GM18868 (cell line): Measurements from ENCODE around the gene ENGASE.
A peak's percentile ranks its signal among the peaks of the same experiment; 100 is the strongest.

ENCODE experiments used
- ATAC-seq: cut with Tn5 transposase; IDR thresholded peaks from one replicate; pipeline ENCODE4 v1.9.1; 2021; ENCODE audit warnings: mild to moderate bottlenecking, moderate library complexity; ENCODE audit not compliant: unreplicated experiment

The ENGASE gene

DNA sequence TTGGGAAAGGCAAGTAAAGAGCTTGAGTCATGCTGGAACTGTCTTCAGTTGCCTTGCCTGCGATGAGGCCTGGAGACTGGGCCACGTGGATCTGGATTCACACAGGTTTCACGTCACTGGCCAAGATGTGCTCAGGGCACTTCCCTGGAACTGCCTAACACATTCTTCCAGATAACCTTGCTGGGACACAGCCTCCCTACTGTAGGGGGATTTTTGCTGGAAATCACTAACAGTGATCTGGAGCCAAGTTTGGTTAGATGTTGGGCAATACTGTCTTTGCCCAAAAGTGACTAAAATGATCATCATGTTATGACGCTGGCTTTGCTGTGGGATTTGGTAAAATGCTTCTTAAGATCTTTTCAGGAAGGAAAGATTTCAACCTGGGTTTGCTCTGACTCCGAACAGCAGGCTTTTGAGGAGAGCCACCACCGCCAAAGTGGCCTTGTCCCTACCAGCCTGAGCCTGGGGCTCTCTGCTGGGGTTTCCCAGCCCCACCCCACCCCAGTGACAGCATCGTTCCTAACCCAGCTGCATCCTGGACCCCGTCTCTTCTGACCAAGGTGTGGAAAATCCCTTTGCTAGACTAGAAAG, 36.0 kb upstream of the ENGASE start:
- ATAC-seq: peak; percentile 38

DNA sequence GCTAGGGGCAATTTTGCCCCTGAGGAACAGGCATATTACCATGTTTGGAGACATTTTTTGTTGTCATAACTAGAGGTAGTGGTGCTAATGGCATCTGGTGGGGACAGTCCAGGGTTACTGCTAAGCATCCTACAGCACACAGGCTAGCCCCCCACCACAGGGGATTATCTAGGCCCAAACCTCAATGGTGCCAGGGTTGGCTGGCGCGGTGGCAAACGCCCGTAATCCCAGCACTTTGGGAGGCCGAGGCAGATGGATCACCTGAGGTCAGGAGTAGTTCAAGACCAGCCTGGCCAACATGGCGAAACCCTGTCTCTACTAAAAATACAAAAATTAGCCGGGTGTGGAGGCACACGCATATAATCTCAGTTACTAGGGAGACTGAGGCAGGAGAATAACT, 35.5 kb upstream of the ENGASE start:
- no peak for ATAC-seq

DNA sequence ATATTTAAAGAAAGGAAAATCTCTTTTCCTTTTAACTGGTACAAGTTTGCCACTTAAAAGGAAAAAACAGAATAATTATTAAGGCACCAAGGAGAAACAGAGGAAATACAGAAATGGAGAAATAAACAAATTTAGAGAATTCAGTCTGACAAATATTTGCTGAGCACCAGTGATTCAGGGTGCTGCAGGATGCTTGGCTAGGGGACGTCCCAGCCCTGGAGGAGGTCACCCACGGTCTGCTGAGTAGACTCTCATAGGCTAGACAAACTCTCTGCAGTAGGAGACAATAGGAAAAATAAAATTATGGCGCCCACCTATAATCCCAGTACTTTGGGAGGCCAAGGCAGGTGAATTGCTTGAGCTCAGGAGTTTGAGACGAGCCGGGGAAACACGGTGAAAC, 34.7 kb upstream of the ENGASE start:
- ATAC-seq: no peak

DNA sequence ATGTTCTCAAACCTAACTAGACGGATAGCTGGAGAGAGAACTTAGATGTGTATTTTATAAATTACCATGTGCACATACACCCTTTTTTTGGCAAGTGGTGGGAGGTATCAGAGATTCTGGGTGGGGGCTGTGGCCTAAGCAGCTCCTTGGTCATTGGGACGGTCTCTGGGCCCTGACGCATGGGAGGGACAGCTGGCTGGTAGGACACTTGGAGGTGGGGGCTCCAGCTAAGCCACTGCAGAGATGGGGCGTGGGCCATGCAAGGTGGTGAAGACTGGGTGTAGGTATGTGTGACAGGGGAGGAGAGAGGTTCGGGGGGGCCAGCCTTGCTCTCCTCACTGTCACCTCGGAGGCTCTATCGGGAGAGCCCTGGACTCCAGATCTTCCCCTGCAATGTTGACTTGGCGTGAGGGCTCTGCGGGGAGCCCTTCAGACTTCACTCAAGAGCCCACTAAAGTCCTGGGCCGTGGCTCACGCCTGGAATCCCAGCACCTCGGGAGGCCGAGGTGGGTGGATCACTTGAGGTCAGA, 33.5 kb upstream of the ENGASE start:
- no peak for ATAC-seq

DNA sequence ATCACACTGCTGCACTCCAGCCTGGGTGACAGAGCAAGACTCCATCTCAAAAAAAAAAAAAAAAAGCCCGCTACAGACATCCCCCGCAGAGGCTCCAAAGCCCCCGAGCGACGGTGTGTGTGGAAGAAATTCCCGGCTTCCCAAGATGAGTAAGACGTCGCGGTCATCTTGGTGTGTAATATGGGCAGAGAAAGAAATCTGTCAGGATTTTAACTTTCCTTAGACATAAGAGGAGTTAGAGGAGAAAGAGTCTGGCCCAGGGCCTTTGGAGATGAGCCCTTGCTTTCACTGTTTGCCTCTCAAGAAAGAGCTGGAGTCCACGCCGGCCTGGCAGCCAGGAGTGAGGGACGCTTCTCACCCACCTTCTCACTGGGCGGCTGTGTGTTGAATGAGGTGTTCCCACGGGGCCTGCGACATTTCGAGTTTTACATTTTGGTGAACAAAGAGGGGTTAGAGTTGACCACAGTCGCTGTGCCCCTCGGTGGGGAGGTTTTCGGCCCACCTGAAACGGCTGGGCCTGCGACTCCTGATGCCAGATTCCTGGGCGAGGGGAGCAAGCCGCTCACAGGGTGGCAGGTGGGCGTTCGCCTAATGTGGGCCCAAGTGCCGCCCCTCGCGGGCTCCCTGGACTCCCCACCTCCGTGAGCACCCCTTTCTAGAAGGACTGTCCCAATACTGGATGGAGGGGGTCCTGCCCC, 32.8 kb upstream of the ENGASE start:
- no peak for ATAC-seq

DNA sequence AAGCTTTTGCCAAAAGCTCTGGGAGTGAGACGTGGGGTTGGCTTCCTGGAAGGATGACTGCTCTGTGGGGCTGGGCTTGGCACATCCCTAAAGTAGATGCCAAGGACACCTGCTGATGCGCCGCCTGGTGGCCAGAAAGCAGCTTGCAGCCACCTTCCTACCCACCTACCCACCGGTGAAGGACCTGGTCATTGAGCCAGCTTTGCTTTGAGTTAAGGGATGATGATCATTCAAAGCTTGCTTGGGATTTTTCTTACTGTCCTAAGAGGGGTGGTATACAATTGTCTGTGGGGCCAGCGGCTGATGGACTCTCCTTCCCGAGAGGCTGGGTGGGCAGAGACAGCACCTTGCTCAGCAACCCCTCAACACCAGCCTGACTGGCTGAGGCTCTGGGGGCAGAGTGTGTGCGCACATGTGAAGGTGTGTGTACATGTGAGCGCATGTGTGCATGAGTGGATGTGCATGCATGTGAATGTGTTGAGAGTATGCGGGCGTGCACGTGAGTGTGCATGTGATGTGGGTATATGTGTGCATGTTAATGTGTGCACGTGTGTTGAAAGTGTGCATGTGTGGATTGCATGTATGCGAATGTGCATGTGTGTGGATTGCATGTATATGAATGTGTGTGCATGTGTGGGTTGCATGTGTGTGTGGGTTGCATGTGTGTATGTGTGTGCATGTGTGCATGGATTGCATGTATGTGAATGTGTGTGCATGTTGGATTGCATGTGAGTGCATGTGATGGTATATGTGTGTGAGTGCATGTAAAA, 32.0 kb upstream of the ENGASE start:
- no peak for ATAC-seq

DNA sequence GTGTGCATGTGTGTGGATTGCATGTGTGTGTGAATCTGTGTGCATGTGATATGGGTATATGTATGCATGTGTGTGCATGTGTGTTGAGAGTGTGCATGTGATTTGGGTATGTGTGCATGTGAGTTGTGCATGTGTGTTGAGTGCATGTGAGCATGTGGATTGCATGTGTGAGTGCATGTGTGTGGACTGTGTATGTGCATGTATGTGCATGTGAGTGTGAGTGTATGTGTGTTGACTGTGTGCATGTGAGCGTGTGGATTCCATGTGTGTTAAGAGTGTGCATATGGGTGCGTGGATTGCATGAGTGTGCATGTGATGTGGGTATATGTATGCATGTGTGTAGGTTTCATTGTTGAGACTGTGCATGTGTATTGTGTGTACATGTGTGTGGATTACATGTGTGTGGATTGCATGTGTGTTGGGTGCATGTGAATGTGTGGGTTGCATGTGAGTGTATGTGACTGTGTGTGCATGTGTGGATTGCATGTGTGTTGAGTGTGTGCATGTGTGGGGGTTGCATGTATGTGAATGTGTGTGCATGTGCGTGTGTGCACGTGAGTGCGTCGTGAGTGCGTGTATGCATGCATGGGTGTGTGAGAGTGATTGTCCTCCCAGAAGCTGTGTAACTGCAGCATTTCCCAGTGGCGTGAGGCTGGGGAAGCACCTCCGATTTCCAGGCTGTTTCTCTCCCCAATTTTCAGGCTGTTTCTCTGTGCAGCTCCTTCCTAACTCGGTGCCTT, 31.3 kb upstream of the ENGASE start:
- no peak for ATAC-seq

DNA sequence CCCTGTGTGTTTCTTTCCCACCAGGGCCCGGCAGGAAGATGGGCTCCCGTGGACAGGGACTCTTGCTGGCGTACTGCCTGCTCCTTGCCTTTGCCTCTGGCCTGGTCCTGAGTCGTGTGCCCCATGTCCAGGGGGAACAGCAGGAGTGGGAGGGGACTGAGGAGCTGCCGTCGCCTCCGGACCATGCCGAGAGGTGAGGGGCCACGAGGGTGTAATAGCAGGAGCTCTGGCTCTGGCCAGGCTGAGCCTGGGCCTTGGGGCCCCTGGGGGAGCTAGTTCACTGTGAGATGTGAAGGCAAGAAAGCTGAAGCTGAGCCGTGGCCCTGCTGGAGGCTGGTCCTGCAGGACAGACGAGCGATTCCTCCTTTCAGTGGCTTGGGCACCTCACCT, 30.7 kb upstream of the ENGASE start:
- ATAC-seq: no peak

DNA sequence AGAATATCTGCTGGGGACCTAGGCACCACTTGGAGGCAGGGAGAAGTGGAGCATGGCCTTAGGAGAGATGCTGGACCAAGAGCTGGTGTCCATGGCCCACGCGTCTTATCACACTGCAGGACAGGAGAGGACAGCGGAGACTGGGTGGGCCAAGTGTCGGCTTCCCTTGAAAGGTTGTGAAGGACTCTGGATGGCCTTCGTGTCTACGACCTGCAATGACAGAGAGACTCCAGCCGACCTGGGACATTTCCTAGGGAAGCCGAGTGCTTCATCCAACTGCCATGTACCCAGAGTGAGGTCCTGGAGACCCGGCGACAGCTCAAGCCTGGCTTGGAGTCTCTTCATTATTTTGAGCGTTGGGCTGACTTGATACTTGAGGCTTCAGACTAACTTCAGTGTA, 30.2 kb upstream of the ENGASE start:
- no peak for ATAC-seq

DNA sequence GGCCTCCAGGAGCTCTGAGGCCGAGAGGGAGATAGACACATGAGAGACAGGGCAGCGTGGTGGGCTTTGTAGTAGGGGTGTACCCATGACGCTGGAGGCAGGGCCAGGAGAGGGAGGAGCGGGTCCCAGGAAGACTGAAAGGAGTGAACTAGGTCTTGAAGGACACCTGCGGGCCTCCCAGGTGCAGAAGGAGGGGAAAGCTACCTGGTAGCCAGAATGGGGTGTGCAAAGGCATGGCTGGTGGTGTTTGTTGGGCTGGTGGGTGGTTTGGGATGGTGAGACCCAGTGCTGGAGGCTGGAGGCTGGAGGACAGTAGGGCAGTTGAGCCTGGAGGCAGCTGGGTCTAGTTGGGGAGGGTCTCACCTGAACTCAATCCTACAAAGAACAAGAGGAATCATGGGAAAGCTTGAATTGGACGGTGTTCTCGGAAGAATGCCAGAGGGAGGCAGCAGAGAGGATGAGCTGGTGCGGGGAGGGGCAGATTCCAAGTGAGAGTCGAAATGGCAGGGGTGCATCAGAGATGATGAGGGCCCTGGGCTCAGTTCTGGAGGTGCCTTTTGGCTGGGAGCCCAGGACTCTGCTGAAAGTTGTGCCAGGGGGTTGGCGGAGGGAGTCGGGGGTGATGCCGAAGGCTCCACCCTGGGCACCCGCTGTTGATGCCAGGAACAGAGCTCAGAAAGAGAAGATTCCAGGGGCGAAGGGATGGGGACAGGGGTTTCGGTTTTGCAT, 29.5 kb upstream of the ENGASE start:
- ATAC-seq: no peak

DNA sequence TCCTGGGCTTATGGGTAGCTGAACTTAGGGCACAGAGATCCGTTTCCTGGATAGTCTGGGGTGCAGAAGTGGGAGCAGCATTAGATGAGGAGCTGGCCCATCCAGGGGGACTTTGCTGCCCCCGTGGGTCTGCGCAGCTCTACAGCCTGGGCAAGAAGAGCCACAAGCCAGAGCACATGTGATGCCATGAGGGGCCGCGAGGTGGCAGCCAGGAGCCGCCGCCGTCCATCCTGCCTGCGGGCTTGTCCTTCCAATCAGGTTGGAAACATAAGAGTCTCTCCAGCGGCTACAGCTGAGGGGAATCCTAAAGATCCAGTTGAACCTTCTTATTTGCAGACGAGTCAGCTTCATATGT, 28.8 kb upstream of the ENGASE start:
- ATAC-seq: no peak

DNA sequence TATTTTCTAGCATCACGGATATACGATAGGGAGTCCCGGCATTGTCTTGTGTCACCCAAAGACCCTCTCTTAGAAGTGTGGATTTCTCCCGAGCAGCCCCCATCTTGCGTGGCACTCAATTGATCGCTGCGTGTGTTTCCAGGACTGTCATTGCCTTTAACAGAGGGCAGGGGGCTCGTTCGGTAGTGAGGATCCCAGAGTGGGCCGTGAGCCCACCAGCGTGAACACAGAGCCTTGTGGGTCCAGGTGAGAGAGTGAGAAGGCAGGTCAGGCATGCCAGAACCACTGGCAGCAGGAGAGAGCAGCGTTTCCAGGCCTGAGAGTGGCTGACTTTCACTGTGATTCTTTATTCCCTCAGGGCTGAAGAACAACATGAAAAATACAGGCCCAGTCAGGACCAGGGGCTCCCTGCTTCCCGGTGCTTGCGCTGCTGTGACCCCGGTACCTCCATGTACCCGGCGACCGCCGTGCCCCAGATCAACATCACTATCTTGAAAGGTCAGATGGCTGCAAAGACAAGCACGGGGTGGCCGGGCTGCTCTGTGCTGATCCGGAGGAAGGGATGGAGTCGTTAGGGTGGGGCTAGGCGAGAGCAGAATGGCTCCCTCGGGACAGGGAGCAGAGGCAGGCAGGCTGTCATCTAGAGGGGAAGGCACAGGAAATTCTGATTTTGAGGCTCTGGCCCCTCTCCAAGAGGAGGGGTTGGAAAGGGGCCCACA, 28.3 kb upstream of the ENGASE start:
- no peak for ATAC-seq

DNA sequence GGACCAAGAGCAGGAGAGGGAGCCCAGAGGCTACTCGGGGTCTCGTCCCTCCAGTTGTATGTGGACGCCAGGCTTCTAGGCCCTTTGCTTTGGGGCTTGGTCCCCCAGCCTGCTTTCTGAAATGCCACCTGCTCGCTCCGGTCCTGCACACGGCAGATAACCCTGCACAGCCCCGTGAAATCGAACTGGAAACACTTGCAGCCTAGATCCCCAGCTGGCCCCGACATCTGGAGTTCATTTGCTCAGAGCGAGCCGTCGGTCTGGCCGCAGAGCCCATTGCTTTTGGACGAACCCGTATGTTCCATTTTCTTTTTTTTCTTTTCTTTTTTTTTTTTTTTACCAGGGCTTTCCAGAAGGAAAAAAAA, 27.7 kb upstream of the ENGASE start:
- no peak for ATAC-seq

DNA sequence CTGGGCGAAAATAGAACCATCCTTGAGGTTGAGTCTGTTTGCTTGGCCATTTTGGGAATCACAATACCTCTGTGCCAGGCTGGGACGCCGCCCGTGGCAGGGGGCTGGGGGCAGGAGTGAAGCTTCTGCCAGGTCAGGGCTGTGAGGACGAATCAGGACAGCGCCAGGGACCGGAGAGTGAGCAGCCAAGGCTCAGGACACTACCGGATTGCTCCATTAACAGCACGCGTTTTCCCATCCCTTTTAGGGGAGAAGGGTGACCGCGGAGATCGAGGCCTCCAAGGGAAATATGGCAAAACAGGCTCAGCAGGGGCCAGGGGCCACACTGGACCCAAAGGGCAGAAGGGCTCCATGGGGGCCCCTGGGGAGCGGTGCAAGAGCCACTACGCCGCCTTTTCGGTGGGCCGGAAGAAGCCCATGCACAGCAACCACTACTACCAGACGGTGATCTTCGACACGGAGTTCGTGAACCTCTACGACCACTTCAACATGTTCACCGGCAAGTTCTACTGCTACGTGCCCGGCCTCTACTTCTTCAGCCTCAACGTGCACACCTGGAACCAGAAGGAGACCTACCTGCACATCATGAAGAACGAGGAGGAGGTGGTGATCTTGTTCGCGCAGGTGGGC, 27.2 kb upstream of the ENGASE start:
- no peak for ATAC-seq

DNA sequence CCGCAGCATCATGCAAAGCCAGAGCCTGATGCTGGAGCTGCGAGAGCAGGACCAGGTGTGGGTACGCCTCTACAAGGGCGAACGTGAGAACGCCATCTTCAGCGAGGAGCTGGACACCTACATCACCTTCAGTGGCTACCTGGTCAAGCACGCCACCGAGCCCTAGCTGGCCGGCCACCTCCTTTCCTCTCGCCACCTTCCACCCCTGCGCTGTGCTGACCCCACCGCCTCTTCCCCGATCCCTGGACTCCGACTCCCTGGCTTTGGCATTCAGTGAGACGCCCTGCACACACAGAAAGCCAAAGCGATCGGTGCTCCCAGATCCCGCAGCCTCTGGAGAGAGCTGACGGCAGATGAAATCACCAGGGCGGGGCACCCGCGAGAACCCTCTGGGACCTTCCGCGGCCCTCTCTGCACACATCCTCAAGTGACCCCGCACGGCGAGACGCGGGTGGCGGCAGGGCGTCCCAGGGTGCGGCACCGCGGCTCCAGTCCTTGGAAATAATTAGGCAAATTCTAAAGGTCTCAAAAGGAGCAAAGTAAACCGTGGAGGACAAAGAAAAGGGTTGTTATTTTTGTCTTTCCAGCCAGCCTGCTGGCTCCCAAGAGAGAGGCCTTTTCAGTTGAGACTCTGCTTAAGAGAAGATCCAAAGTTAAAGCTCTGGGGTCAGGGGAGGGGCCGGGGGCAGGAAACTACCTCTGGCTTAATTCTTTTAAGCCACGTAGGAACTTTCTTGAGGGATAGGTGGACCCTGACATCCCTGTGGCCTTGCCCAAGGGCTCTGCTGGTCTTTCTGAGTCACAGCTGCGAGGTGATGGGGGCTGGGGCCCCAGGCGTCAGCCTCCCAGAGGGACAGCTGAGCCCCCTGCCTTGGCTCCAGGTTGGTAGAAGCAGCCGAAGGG, 26.4 kb upstream of the ENGASE start:
- no peak for ATAC-seq

DNA sequence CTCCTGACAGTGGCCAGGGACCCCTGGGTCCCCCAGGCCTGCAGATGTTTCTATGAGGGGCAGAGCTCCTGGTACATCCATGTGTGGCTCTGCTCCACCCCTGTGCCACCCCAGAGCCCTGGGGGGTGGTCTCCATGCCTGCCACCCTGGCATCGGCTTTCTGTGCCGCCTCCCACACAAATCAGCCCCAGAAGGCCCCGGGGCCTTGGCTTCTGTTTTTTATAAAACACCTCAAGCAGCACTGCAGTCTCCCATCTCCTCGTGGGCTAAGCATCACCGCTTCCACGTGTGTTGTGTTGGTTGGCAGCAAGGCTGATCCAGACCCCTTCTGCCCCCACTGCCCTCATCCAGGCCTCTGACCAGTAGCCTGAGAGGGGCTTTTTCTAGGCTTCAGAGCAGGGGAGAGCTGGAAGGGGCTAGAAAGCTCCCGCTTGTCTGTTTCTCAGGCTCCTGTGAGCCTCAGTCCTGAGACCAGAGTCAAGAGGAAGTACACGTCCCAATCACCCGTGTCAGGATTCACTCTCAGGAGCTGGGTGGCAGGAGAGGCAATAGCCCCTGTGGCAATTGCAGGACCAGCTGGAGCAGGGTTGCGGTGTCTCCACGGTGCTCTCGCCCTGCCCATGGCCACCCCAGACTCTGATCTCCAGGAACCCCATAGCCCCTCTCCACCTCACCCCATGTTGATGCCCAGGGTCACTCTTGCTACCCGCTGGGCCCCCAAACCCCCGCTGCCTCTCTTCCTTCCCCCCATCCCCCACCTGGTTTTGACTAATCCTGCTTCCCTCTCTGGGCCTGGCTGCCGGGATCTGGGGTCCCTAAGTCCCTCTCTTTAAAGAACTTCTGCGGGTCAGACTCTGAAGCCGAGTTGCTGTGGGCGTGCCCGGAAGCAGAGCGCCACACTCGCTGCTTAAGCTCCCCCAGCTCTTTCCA, 25.5 kb upstream of the ENGASE start:
- ATAC-seq: no peak

DNA sequence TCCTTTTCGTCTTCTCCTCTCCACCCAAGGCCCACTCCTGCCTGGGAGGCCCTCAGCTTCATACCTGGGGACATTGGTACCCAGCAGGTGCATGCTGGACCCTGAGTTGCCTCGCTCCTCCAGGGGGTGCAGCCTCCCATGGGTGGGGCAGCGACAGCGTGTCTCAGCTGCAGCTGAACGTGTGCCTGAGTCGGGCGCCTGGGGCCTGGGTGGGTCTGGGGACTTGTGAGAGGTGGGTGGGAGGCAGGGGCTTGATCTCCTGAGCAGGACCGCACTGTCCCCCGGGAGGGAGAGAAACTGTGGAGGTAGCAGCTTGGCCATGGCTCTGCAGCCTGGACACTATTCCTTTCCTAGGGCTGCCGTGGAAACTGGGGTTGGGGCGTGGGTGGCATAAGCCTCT, 24.8 kb upstream of the ENGASE start:
- no peak for ATAC-seq

DNA sequence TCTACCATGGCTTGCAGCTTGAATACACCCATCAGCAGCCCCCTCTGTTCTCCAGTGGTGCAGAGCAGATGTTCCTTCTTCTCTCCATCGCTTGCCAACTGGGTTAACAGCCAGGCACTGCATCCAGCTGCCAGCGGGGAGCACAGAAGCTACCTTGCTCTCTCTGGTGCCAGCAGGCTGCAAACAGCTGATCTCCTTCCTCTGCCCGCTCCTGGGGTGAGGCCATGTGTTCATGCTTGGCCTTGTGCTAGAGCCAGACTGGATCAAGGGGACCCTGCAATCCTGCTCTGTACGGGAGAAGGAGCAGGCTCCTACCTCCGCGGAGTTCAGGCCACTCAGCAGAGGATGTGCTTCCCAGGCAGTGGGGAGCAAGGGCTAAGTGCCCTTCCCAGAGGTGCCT, 24.1 kb upstream of the ENGASE start:
- no peak for ATAC-seq
